ENCODE results near the gene SHISA6. TPM values are rescaled to one million over a fixed set of nuclear protein-coding genes. Genes with fewer than 3 reads are reported as not detected.

SHISA6 gene
- total RNA-seq, 1 donor from 2014 or later = not detected

DNA sequence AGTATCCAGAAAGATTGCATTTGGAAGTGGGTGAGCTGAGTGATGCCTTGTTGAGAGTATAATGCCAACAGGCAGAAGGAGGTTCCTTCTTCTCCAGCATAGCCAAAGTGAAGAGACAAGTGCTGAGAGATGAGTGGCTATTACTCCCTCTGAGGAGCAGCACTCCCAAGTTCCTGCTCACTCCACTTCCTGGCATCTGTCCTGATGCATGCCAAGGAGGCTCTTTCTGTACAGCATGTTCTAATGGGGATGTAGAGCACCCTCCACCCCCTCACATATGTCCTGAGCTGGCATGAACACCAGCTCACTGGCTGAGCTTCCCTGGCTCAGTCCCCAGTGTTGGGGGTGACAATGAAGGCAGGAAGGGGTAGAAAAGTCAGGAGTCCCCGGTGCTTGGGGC lies 313.0 kb downstream of the SHISA6 start:
- H3K9me3 Mint-ChIP-seq (ENCODE audit: unreplicated experiment) = peaks cover 34% of the 10 kb centered on the region
- TF ChIP-seq CTCF (IDR thresholded peaks at IDR 0.05) = no peak
- no peak overlapping the region for H3K27ac Mint-ChIP-seq (ENCODE audit: unreplicated experiment)
- no peak for DNase-seq (ENCODE audit: extremely low spot score, unreplicated experiment)
- H3K27me3 Mint-ChIP-seq (ENCODE audit: unreplicated experiment) = no peaks in the 10 kb centered on the region
- no peaks in the 10 kb centered on the region for H3K36me3 Mint-ChIP-seq (ENCODE audit: unreplicated experiment)
- no peaks in the 10 kb centered on the region for H3K4me1 Mint-ChIP-seq (ENCODE audit: unreplicated experiment)
- H3K4me3 Mint-ChIP-seq (ENCODE audit: unreplicated experiment) = no peak overlapping the region

GRCh38 chr17:11554542-11554941 lies 313.5 kb downstream of the SHISA6 start:
- Mint-ChIP-seq H3K27ac (ENCODE audit: unreplicated experiment) (no peak overlapping the region), H3K4me1 (ENCODE audit: unreplicated experiment) (no peaks in the 10 kb centered on the region), H3K4me3 (ENCODE audit: unreplicated experiment) (no peak overlapping the region), H3K36me3 (ENCODE audit: unreplicated experiment) (no peaks in the 10 kb centered on the region), H3K9me3 (ENCODE audit: unreplicated experiment) (peaks cover 34% of the 10 kb centered on the region), H3K27me3 (ENCODE audit: unreplicated experiment) (no peaks in the 10 kb centered on the region)
- no peak for DNase-seq (ENCODE audit: extremely low spot score, unreplicated experiment)
- no peak for TF ChIP-seq CTCF (IDR thresholded peaks at IDR 0.05)

DNA sequence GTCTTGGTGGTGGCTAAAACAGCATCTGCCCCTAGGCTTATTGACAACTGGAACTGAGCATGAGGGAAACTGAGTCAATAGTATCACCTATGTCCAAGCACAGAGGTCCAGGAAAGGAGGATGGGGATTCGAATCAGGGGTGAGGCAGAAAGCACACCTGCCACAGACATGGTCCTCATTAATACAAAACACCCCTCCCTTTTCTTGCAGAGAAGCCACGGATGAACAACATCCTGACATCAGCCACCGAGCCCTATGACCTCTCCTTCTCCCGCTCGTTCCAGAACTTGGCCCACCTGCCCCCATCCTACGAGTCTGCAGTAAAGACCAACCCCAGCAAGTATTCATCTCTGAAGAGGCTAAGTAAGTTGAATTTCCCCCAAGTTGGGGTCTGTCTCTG lies 314.5 kb downstream of the SHISA6 start:
- H3K9me3 Mint-ChIP-seq (ENCODE audit: unreplicated experiment) = peaks cover 30% of the 10 kb centered on the region
- H3K4me3 Mint-ChIP-seq (ENCODE audit: unreplicated experiment) = no peak overlapping the region
- no peak for DNase-seq (ENCODE audit: extremely low spot score, unreplicated experiment)
- no peak overlapping the region for H3K27ac Mint-ChIP-seq (ENCODE audit: unreplicated experiment)
- H3K36me3 Mint-ChIP-seq (ENCODE audit: unreplicated experiment) = no peaks in the 10 kb centered on the region
- no peak for TF ChIP-seq CTCF (IDR thresholded peaks at IDR 0.05)
- H3K4me1 Mint-ChIP-seq (ENCODE audit: unreplicated experiment) = no peaks in the 10 kb centered on the region
- H3K27me3 Mint-ChIP-seq (ENCODE audit: unreplicated experiment) = no peaks in the 10 kb centered on the region

DNA sequence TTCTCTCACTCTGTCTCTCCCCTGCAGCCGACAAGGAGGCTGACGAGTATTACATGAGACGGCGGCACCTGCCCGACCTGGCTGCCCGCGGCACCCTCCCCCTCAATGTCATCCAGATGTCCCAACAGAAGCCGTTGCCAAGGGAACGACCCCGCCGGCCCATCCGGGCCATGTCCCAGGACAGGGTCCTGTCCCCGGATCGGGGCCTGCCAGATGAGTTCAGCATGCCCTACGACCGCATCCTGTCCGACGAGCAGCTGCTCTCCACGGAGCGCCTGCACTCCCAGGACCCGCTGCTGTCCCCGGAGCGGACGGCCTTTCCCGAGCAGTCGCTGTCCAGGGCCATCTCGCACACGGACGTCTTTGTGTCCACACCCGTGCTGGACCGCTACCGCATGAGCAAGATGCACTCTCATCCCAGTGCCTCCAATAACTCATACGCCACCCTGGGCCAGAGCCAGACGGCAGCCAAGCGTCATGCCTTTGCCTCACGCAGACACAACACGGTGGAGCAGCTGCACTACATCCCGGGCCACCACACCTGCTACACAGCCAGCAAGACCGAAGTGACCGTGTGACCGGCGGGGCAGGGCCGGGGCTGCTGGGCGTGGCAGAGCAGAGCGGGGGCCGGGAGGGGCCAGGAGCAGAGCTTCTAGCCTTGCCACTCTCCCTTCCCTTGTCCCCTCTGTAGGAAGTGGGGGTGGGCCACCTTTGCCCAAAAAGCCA lies 316.9 kb downstream of the SHISA6 start:
- no peak for DNase-seq (ENCODE audit: extremely low spot score, unreplicated experiment)
- Mint-ChIP-seq H3K27ac (ENCODE audit: unreplicated experiment) (no peak overlapping the region), H3K9me3 (ENCODE audit: unreplicated experiment) (peaks cover 40% of the 10 kb centered on the region), H3K27me3 (ENCODE audit: unreplicated experiment) (no peaks in the 10 kb centered on the region), H3K4me3 (ENCODE audit: unreplicated experiment) (no peak overlapping the region), H3K4me1 (ENCODE audit: unreplicated experiment) (no peaks in the 10 kb centered on the region), H3K36me3 (ENCODE audit: unreplicated experiment) (no peaks in the 10 kb centered on the region)
- TF ChIP-seq CTCF (IDR thresholded peaks at IDR 0.05) = no peak

DNA sequence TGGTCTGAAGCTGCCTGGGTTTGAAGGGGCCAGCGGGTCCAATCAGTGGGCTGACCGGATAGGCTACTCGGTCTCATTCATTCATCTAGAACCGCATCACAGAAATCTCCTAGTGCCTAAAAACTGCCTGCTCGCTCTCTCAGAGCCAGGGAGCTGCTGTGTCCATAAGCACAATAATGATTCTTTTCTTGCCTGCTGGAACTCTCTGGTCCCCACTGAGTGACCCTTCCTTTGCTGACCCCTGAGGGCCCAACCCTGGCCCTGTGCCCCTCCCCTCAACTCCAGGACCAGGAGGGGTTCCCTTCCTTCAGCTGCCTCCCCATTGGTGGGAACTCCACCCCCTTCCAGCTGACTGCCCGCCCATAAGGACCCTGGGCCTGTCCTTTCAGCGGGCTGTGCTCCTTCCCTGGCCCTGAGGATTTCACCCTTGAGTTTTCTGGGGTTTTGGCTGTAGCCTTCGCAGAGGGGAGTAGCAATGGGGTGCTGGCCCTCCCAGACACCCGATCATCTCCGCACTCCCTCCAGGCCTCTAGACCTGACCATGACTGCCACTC lies 317.7 kb downstream of the SHISA6 start:
- H3K27ac Mint-ChIP-seq (ENCODE audit: unreplicated experiment) = no peak overlapping the region
- no peak for TF ChIP-seq CTCF (IDR thresholded peaks at IDR 0.05)
- H3K36me3 Mint-ChIP-seq (ENCODE audit: unreplicated experiment) = no peaks in the 10 kb centered on the region
- H3K9me3 Mint-ChIP-seq (ENCODE audit: unreplicated experiment) = peaks cover 43% of the 10 kb centered on the region
- DNase-seq (ENCODE audit: extremely low spot score, unreplicated experiment) = no peak
- no peak overlapping the region for H3K4me3 Mint-ChIP-seq (ENCODE audit: unreplicated experiment)
- no peaks in the 10 kb centered on the region for H3K27me3 Mint-ChIP-seq (ENCODE audit: unreplicated experiment)
- H3K4me1 Mint-ChIP-seq (ENCODE audit: unreplicated experiment) = no peaks in the 10 kb centered on the region

Data from osteocyte (in vitro differentiated cells).